C1 segment of cervical spinal cord (tissue), 14 donors: ENCODE data around the gene TRAPPC14.
"Not testable (repeated sequence)": the region's sequence is repeated elsewhere in the genome, so short reads cannot be mapped to it uniquely, and the experiment has no call there.

ENCODE experiments used
- DNase-seq, 14 donors: peaks; one replicate each; lab custom pipeline; 2025; lab: John Stamatoyannopoulos, UW

TRAPPC14 gene

DNA sequence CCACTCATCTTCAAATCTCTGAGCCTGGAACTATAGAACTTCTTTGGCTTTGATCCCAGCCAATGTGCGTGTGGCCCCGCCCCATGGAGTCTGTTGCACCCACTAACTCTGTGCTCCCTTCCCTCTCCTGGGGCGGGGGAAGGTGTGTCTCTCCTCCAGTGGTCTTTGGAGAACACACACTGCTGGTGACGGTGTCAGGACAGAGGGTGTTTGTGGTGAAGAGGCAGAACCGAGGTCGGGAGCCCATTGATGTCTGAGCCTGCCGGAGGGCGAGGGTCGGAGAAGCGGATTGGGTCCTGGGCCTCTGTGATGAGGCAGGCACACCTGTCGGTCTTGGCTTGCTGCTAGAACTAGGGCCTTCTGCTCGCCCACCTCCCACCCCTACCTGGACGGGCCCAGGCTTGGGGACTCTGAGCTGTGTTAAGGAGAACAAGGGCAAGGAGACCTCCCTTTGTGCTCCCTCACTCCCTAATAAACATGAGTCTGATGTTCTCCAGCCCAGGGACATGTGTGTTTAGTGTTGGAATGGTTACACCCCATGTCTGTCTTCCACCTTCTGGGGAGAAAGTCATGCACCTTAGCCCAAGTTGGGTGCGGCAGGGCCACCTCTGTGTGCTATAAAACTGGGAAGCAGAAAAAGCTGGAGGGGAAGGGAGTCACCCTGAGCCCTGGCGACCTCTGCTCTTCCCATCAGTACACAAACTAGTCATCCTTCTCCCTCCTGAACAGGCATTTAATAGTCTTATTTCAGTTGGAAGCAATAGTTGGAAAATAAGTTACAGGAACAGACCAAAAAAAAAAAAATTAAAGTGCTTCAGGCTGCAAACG, 4.6 kb downstream of the TRAPPC14 start:
- DNase-seq = no peak

DNA sequence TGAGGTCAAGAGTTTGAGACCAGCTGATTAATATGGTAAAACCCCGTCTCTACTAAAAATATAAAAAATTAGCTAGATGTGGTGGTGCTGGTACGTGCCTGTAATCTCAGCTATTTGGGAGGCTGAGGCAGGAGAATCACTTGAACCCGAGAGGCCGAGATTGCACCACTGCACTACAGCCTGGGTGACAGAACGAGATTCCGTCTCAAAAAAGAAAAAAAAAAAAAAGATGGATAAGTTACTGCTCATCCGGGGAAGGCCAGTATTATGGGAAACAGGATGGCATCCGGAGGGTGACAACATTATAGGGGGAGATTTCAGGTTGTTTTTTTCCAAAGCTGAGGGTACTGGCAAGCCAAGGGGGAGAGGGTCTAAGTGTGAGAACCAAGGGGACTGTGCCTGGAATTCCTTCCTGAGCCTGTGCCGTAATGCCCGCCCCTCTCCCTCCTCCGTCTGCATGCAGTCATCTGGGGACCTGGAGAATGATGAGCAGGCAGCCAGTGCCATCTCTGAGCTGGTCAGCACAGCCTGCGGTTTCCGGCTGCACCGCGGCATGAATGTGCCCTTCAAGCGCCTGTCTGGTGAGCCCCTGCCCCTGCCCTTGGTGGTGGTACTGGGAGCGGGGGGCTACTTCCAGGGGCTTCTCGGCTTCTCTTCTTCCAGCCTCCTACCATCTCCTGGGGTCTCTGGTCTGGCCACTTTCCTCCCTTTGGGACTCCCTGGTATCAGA, 5.4 kb downstream of the TRAPPC14 start:
- no peak for DNase-seq

DNA sequence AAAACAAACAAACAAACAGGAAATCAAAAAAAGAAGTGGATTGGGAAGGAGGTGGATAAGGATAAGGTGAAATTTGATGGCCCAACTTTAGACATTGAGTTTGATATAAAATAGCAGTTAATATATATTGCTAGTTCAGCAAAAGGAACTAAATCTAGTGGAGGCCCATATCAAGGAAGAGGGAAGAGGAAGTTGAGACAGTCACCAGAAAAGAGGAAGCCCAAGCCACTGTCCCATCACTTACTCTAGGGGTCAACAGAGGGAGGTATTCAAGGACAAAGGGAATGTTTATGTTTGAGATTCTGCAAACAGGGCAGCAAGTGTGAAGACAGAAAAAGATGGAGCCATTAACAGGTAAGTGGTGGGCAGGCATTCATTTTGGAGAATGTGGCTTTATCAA, 6.1 kb downstream of the TRAPPC14 start:
- no peak for DNase-seq

DNA sequence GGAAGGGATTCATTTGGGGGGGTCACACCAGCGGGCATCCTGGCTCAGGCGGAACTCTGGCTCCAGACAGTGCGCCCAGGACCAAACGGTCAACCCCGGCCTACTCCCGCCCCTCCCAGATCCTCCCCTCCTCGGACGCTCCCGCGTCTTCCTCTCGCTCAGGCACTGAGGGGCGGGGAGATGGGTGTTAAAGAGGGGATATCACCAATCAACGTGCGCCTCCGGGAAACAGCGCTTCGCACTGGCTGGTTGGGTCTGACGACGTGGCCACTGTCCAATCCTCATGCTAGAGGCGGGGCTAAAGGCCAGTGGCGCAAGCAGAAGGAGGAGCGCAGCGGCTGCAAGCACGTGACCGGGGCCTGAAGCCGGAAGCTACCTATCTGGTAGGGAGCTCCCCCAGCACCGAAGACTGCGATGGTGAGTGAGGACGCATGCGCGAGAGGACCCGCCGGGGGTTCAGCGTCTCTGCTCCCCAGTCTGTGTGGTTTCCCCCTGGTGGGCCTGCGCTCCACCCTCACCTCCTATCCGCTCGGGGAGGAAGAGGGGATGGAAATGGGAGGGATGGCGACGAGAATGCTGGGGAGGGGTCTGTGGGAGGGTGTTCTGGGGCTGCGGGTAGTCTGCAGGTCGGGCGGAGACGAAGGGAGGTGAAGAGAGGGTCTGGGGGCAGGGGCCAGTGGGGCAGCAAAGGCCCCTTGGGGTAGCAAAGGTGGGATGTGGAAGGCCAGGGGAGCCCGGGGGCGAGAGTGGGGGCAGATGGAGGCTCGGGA, 9.8 kb downstream of the TRAPPC14 start, which contains the start of gene LAMTOR4:
Gene LAMTOR4 (plus strand): TSS at position 360 of the 770 bp plus-strand sequence. CDS start 55 bp downstream, at position 415.
- peak; percentile 81 to 100 (median 97) for DNase-seq

DNA sequence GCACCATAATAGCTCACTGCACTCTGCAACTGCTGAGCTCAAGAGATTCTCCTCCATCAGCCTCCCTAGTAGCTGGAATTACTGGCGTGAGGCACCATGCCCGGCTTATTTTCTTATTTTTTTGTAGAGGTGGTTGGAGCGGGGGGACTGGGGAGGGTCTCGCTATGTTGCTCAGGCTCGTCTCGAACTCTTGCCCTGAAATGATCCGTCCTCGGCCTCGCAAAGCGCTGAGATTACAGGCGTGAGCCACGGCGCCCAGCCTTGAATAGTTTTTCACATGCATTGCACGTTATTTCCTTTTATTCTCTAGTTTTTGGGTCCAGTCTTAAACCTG, 10.3 kb downstream of the TRAPPC14 start:
- no peak for DNase-seq

DNA sequence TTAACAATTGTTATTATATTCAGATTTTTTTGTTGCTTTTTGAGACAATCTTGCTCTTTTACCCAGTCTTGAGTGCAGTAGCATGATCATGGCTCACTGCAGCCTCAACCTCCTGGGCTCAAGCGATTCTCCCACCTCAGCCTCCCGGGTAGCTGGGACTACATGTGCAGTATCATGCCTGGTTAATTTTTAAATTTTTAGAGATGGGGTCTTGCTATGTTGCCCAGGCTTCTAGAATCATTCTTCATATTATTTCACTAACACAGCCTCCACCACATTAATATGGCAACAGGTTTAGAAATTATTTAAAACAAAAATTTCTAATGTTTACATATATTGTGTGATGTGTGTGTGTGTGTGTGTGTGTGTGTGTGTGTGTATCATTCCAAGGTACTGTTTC, 11.2 kb downstream of the TRAPPC14 start:
- DNase-seq = no peak

DNA sequence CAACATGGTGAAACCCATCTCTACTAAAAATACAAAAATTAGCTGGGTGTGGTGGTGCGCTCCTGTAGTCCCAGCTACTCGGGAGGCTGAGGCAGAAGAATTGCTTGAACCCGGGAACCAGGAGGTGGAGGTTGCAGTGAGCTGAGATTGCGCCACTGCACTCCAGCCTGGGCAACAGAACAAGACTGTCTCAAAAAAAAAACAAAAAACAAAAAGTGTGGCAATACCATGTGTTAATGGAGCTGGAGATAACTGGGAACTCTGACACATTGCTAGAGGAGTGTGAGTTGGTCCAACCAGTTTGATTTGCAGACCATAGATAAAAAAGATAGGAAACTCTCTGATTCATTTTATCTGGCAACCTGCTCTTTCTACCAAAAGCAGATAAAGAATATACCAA, 12.2 kb downstream of the TRAPPC14 start:
- not testable (repeated sequence) for DNase-seq

DNA sequence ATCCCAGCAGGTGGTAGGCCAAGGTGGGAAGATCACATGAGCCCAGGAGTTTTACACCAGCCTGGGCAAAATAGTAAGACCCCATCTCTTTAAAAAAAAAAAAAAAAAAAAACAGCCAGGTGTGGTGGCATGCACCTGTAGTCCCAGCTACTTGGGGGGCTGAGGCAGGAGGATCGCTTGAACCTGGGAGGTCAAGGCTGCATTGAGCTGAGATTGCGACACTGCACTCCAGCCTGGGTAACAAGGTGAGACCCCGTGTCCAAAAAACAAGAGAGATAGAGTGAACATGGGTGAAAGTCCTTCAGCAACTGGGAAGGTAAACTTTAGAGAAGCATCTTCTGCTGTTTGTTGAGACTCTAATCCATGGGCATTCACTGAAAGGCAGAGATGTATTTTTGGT, 16.1 kb downstream of the TRAPPC14 start:
- no peak for DNase-seq

DNA sequence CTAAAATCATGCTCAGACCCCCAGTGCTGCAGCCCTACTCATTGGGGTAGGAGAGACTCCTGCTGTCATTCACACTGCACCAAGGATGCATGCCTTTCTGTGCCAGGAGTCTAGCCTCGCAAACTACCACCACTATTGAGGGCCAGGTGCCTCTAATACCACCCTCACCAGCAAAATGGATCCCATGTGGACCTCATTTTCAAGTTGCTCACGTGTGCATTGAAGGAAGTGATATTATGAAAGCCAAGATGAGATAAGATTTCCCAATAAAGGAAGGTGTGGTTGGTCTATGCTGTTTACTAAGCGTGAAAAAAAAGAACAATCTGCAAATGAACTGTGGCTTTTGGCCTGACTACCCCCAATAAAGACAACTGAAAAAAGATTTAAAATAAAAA, 17.0 kb downstream of the TRAPPC14 start:
- DNase-seq = no peak

DNA sequence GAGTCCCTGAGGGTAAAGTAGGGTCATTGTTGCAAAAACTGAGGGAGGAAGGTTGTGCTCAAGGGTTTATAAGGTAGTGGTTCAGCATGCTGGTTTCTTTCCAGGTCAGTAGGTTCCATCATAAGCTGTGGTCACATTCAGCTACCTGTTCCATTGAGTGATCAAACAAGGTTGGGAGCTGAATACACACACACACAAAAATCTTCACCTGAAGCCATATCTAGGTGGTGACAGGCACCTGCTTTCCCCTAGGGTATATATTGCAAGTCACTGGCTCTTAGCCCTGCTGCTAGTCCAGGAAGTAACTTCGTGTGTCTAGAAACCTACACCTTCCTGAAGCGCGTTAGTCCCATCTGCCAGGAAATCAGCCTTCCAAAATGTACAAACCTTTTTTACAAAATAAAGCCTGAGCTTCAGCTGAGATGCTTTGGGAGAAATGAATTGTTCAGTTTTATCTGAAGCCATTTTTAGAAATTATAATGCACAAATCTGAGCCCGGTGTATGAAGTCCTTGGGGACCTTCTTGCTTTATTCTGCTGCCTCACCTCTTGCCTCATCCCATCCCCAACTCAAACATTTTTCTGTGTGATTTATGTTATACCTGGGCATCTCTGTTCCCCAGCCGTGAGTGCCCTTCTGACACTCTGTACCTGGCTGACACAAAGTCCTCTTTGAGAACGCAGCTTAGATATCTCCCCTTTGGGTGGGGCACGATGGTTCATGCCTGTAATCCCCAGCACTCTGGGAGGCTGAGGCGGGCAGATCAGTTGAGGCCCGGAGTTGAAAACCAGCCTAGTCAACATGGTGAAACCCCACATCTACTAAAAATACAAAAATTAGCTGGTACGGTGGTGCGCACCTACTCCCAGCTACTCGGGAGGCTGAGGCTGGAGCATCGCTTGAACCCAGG, 20.4 kb downstream of the TRAPPC14 start:
- no peak for DNase-seq

DNA sequence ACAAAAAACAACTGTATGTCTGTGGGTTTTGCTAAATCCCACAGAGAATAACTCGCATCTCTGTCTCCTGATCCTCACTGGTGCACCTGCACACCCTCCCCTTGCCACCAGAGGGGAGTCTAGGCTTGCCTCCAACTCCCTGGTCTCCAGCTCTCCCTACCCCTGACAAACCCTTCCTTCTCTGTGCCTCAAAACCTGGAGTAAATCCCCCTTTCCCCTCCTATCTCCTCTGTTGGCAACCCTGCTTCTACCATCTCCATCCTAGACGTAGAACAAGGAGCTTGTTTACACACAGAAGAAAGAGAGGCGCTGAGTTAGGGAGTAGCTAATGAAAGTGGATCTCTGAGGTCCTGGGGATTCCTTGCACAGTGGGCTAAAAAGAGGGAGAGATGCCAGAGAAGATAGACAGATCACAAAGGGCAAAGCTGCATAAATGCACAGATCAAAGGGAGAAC, 25.8 kb downstream of the TRAPPC14 start:
- peak in 7 of 14 donors; percentile 5 to 25 (median 16) for DNase-seq

DNA sequence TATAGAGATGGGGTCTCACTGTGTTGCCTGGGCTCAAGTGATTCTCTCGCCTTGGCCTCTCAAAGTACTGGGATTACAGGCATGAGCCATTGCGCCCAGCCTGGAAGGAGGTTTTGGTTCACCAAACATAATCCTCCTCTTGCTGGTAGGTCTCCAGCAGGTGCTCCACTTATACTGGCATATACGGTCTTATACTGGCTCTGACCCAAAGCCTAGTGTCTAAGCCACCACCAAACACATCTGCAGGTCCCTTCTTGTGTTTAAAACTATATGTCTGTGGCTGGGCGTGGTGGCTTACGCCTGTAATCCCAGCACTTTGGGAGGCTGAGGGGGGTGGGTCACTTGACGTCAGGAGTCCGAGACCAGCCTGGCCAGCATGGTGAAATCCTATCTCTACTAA, 26.4 kb downstream of the TRAPPC14 start:
- no peak for DNase-seq

DNA sequence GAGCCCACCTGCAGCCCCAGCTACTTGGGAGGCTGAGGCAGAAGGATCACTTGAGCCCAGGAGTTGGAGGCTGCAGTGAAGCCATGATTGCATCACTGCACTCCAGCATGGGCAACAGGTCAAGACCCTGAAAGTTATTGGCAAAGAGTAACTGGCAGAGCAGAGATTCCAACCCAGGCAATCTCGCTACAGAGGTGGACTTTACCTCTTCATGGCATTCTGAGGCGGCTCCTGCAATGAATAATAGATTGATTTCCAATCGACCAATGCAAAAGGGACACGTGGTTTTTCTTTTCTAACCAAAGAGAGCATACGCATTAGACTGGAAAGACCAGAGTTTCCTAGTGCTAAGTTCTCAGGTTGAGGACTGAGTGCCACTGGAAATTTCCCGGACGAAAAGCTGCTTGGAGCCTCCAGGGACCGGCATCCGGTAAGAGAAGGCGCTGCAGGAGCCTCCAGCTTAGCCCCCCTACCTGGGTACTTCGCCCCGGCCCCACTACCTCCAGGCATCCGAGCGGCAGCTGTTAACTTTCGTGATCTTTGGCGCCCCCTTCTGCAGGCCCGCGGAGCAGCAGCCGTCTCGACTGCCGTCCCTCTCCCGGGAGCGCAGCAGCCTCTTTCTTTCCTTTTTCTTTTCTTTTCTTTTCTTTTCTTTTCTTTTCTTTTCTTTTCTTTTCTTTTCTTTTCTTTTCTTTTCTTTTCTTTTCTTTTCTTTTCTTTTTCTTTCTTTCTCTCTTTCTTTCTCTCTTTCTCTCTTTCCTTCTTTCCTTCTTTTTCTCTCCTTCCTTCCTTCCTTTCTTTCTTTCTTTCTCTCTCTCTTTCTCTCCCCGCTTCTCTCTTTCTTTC, 27.7 kb downstream of the TRAPPC14 start:
- peak in 12 of 14 donors; percentile 10 to 78 (median 44) for DNase-seq

DNA sequence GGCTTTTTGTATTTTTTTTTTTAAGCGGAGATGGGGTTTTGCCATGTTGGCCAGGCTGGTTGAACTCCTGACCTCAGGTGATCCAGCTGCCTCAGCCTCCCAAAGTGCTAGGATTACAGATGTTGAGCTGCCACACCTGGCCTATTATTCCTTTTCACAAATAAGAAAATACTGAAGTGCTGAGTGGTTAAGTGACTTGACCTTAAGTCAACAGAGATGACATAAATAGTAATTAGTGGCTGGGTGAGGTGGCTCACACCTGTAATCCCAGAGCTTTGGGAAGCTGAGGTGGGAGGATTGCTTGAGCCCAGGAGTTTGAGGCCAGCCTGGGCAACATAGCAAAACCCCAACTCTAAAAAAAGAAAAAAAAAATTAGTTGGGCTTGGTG, 28.3 kb downstream of the TRAPPC14 start:
- not testable (repeated sequence) for DNase-seq

DNA sequence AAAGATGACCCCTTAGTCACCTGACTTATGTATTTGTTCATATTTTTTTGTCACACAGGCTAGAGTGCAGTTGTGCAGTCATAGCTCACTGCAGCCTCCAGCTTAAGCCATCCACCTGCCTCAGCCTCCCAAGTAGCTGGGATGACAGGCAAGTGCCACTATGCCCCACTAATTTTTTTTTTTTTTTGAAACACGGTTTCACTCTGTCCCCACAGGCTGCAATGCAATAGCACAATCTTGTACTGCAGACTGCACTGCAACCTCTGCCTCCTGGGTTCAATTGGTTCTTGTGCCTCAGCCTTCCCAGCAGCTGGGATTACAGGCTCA, 29.9 kb downstream of the TRAPPC14 start:
- no peak for DNase-seq

DNA sequence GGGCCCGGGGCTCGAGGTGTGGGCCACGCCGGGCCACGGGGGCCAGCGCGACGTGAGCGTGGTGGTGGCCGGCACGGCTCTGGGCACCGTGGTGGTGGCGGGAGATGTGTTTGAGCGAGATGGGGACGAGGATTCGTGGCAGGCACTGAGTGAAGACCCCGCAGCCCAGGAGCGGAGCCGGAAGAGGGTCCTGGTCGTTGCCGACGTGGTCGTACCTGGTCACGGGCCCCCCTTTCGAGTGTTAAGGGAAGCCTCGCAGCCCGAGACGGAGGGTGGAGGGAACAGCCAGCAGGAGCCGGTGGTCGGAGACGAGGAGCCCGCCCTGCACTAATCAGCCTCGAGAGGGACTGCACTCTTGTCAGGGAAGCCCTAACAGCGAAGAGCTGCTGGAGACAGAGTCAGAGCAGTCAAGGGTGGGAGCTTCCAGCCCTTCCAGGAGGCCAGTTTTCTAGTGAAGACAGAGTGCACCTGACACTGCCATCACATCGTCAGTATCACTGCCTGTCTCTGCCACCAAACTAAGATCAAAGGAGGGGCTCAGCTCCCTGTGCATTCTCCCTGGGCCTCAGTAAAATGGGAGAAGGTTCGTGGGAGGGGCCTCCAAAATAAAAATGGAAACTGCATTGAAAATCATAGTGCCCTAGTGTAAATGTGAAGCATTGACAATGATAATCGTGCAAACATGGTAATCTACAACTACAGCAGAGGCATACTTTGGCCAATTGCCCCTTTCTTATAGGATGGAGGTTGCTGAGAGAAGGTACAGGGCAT, 30.5 kb downstream of the TRAPPC14 start:
- DNase-seq = peak in 2 of 14 donors; percentile 14 to 45

DNA sequence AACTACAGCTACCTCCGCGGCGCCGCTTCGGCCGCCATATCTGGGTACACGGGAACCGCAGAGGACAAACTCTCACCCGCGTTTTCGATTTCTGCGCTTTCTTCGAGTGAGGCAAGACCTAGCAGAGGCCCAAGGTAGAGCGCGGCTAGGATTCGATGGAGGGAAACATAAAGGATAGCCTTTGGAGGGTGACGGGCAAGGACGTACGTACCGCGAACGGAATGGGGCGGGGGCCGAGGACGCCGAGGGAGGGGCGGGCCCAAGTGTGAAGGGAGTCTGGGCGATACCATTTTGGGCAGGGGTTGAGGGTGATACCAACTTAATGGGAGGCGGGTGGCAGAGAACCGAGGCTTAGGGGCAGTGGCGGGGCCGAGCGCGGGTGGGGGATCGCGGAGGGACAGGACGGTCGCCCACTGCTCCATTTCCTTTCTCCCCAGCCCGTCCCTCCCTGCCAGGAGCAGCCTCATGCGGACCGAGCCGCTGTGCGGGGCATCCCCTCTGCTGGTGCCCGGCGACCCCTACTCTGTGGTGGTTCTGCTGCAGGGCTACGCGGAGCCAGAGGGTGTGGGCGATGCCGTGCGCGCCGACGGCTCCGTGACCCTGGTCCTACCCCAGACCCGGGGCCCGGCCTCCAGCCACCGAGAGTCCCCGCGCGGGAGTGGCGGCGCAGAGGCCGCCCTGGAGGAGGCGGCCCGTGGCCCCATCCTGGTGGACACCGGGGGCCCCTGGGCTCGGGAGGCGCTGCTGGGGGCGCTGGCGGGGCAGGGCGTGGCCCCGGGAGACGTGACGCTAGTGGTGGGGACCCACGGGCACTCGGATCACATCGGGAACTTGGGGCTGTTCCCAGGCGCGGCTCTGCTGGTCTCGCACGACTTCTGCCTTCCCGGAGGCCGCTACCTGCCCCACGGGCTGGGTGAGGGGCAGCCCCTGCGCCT, 31.3 kb downstream of the TRAPPC14 start, which contains the start of gene MBLAC1:
Gene MBLAC1 (plus strand): TSS at position 37 of the 935 bp plus-strand sequence. CDS start 429 bp downstream, at position 466.
- peak; percentile 56 to 92 (median 82) for DNase-seq
